ENCODE data around the gene FASN. TPM values are rescaled to one million over a fixed set of nuclear protein-coding genes. Genes with fewer than 3 reads are reported as not detected.

Gene FASN
- total and polyA plus RNA-seq, 2 donors (not counting 3 experiments of a cell fraction or from before 2014, with no cell fraction given): 101 to 360 TPM

DNA sequence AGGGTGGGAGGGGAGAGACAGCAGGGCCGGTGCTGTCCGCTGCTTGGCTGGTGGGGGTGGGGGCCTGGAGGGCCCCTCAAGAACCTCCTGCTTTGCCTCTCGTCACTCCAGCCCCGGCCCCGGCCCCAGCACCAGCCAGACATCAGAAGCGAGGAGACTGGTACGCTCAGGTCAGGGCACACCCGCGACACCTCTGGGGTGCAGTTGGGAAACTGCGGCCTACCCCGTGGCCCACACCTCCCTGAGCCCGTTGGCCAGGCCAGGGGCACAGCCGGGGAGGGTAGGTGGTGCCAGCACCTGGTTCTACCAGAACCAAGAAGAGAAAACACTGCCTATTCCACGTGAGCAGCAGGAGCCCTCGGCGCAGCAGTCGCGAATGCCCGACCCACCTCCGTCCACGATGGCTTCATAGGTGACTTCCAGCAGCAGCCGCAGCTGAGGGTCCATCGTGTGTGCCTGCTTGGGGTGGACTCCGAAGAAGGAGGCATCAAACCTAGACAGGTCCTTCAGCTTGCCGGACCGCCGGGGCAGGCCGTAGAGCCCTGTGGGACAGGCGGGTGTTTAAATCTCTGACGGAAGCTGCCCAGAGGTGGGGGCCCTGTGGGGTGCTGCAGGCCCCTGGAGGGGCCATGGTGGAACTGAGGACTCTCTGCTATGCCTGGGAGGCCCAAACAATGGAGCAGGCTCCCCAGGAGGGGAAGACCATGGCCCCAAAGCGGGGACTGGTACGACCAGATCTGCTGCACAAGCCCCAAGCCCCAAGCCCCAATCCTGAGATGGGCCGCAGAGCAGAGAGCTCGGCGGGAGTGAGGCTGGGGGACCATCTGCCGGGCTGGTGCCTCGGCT lies 2.9 kb downstream of the FASN start:
- Histone ChIP-seq H4K20me1 (replicated peaks; ENCODE audit: control insufficient read depth, extremely low read depth, insufficient read depth, low read length) (no peaks in the 10 kb centered on the region), H3K4me2 (ENCODE audit: insufficient read depth, low read length) (no peak overlapping the region)

More for the DNA sequence above, 2.9 kb downstream of the FASN start:
- Histone ChIP-seq H3K27ac (ENCODE audit: insufficient read depth, low read depth, low read length) (no peak overlapping the region), H3K4me1 (ENCODE audit: control insufficient read depth, extremely low read depth, insufficient read depth, low read length) (peaks cover 20% of the 10 kb centered on the region), H3K4me3 (replicated peaks in 1 of 3; ENCODE audit: insufficient read depth in 1 of 3, low read depth in 1 of 3, low read length in 3 of 3) (no peak overlapping the region), H3K9me1 (replicated peaks; ENCODE audit: control insufficient read depth, extremely low read depth, insufficient read depth, low read length) (no peaks in the 10 kb centered on the region), H3K36me3 (ENCODE audit: control insufficient read depth in 2 of 2, extremely low read depth in 1 of 2, insufficient read depth in 2 of 2, low read length in 2 of 2) (peaks cover 27 to 38% of the 10 kb centered on the region in 2 experiments), H2AFZ (ENCODE audit: low read depth, low read length) (no peak overlapping the region), H3K9ac (replicated peaks; ENCODE audit: extremely low read depth, insufficient read depth, low read length) (no peak overlapping the region), H3K27me3 (ENCODE audit: control insufficient read depth in 2 of 2, insufficient read depth in 2 of 2, low read length in 2 of 2) (no peaks in the 10 kb centered on the region), H3K79me2 (ENCODE audit: control insufficient read depth, insufficient read depth, low read length) (peaks cover 57% of the 10 kb centered on the region), H3K9me3 (replicated peaks; ENCODE audit: control insufficient read depth, insufficient read depth, low read length) (no peaks in the 10 kb centered on the region)
- intact Hi-C loops (cut with micrococcal nuclease): loop anchor here (5.0 kb wide), 2 partner anchors 118 to 132 kb away; partner anchors contain the start of genes ASPSCR1 and SLC16A3
- dilution Hi-C loops (cut with MboI; ENCODE audit: extremely low pct_ligation_motif_present, low sequenced_read_pairs): no loop called here
- ChIA-PET POLR2A (no interaction called here), CTCF (interaction anchor here (0.8 to 1.2 kb wide), 3 partner anchors 57 to 65 kb away, joined by 3 to 6 read pairs (median 4); partner anchors contain the start of gene DCXR)
- no peak for TF ChIP-seq EZH2 (IDR thresholded peaks at IDR 0.05; ENCODE audit: borderline replicate concordance, low read depth, low read length, severe bottlenecking)
- no peak for TF ChIP-seq GATA2 (IDR thresholded peaks at IDR 0.05; ENCODE audit: insufficient read depth, insufficient read length, low read depth, low read length)
- no peak for TF ChIP-seq CTCF (IDR thresholded peaks at IDR 0.05; ENCODE audit: extremely low read depth in 1 of 2, insufficient read depth in 1 of 2, low read depth in 1 of 2, low read length in 2 of 2)
- no TSS peak for BruUV-seq (replicated peaks)
- FAIRE-seq: no peak
- no peak for DNase-seq (ENCODE audit: low read depth, low spot score)
